Measurements from ENCODE around the gene GATB.

The GATB gene

GRCh38 chr4:151687021-151687640 is 73.7 kb downstream of the GATB start:
- no peak overlapping the region for H3K27ac ChIP-seq (replicated peaks)
- no peak for TF ChIP-seq POLR2AphosphoS5 (IDR thresholded peaks at IDR 0.05; ENCODE audit: low read depth)
- no peak for TF ChIP-seq CTCF (IDR thresholded peaks at IDR 0.05; ENCODE audit: insufficient read depth, low read length)
- no peak for TF ChIP-seq REST (IDR thresholded peaks at IDR 0.05; ENCODE audit: insufficient replicate concordance, low read depth)
- TF ChIP-seq SPI1 (IDR thresholded peaks at IDR 0.05; ENCODE audit: borderline replicate concordance, low read depth), result no peak
- no peak for TF ChIP-seq GABPA (IDR thresholded peaks at IDR 0.05; ENCODE audit: low read depth)
- no peak overlapping the region for H3K4me3 ChIP-seq (replicated peaks; ENCODE audit: insufficient read depth, low read length)
- H3K27me3 ChIP-seq (ENCODE audit: insufficient read depth, poor library complexity, severe bottlenecking), result no peaks in the 10 kb centered on the region
- DNase-seq (ENCODE audit: low read depth in 1 of 2, low spot score in 1 of 2), result no peak

- TF ChIP-seq CTCF (IDR thresholded peaks at IDR 0.05; ENCODE audit: insufficient read depth, low read length) (no peak), REST (IDR thresholded peaks at IDR 0.05; ENCODE audit: insufficient replicate concordance, low read depth) (no peak), GABPA (IDR thresholded peaks at IDR 0.05; ENCODE audit: low read depth) (no peak)
- H3K27me3 ChIP-seq (ENCODE audit: insufficient read depth, poor library complexity, severe bottlenecking), result no peaks in the 10 kb centered on the region
- no peak overlapping the region for H3K4me3 ChIP-seq (replicated peaks; ENCODE audit: insufficient read depth, low read length)
- H3K27ac ChIP-seq (replicated peaks), result no peak overlapping the region
- DNase-seq (ENCODE audit: low read depth in 1 of 2, low spot score in 1 of 2), result no peak
These were observed 75.5 kb downstream of the GATB start for GRCh38 chr4:151685303-151685702.

GRCh38 chr4:151681085-151681484 is 79.7 kb downstream of the GATB start:
- no peak for DNase-seq (ENCODE audit: low read depth in 1 of 2, low spot score in 1 of 2)

More at GRCh38 chr4:151681085-151681484, 79.7 kb downstream of the GATB start:
- Histone ChIP-seq H3K27ac (replicated peaks) (no peak overlapping the region), H3K27me3 (ENCODE audit: insufficient read depth, poor library complexity, severe bottlenecking) (no peaks in the 10 kb centered on the region), H3K4me3 (replicated peaks; ENCODE audit: insufficient read depth, low read length) (no peak overlapping the region)
- TF ChIP-seq GABPA (IDR thresholded peaks at IDR 0.05; ENCODE audit: low read depth) (no peak), SPI1 (IDR thresholded peaks at IDR 0.05; ENCODE audit: borderline replicate concordance, low read depth) (no peak), REST (IDR thresholded peaks at IDR 0.05; ENCODE audit: insufficient replicate concordance, low read depth) (no peak), POLR2AphosphoS5 (IDR thresholded peaks at IDR 0.05; ENCODE audit: low read depth) (no peak), CTCF (IDR thresholded peaks at IDR 0.05; ENCODE audit: insufficient read depth, low read length) (no peak)

All from HL-60 (cell line).